Activated T-cell treated with anti-CD3 and anti-CD28 coated beads for 4 hours (primary cell): ENCODE data around the gene DCAF8.

Source experiments
- DNase-seq: peaks from one replicate; pipeline ENCODE4 v3.0.0-alpha.2; 2020

Gene DCAF8

GRCh38 chr1:160222546-160222945, 39.8 kb downstream of the DCAF8 start:
- no peak for DNase-seq

- DNase-seq, result no peak
These were observed 41.3 kb downstream of the DCAF8 start for GRCh38 chr1:160221089-160221488.

GRCh38 chr1:160220301-160220700, 42.0 kb downstream of the DCAF8 start:
- DNase-seq, result no peak

GRCh38 chr1:160219062-160219929, 43.1 kb downstream of the DCAF8 start:
- no peak for DNase-seq

GRCh38 chr1:160217481-160218051, 44.8 kb downstream of the DCAF8 start:
- DNase-seq, result no peak

- DNase-seq, result no peak
These were observed 46.0 kb downstream of the DCAF8 start for GRCh38 chr1:160216301-160216700.

- no peak for DNase-seq
These were observed 47.7 kb downstream of the DCAF8 start for GRCh38 chr1:160214481-160215140.

- no peak for DNase-seq
These were observed 51.1 kb downstream of the DCAF8 start for GRCh38 chr1:160211046-160211790.

GRCh38 chr1:160210561-160210960, 51.8 kb downstream of the DCAF8 start:
- no peak for DNase-seq

GRCh38 chr1:160209321-160210046, 52.9 kb downstream of the DCAF8 start:
- no peak for DNase-seq

- no peak for DNase-seq
These were observed 53.6 kb downstream of the DCAF8 start for GRCh38 chr1:160208557-160209320.

- no peak for DNase-seq
These were observed 54.4 kb downstream of the DCAF8 start for GRCh38 chr1:160207771-160208556.

GRCh38 chr1:160207118-160207650, 55.2 kb downstream of the DCAF8 start:
- DNase-seq, result no peak

- no peak for DNase-seq
These were observed 55.8 kb downstream of the DCAF8 start for GRCh38 chr1:160206421-160207117.

- peak; percentile 55 for DNase-seq
These were observed 56.3 kb downstream of the DCAF8 start for GRCh38 chr1:160206036-160206389.

GRCh38 chr1:160205242-160206035, 56.9 kb downstream of the DCAF8 start, which contains the start of gene PEA15:
TSS of gene PEA15 (plus strand) at chr1:160205384. CDS start at chr1:160211545, 6,161 bp downstream.
- peak; percentile 60 for DNase-seq

- no peak for DNase-seq
These were observed 57.7 kb downstream of the DCAF8 start for GRCh38 chr1:160204526-160205241.

GRCh38 chr1:160200786-160201185, 61.6 kb downstream of the DCAF8 start:
- DNase-seq, result no peak
